Stimulated activated CD4-positive, alpha-beta T cell treated with anti-CD3 and anti-CD28 coated beads, TNF-alpha, amount 100 ng/mL, for 48 hours (primary cell): ENCODE measurements around the gene WDR75.
"Not testable (repeated sequence)": the region's sequence is repeated elsewhere in the genome, so short reads cannot be mapped to it uniquely, and the experiment has no call there.

ENCODE experiments used
- DNase-seq, 3 donors: peaks; one replicate each; pipeline ENCODE4 v3.0.0-alpha.2; 2020; ENCODE audit warnings: low read depth in 3 of 3

WDR75 gene

GRCh38 chr2:189441709-189442074 lies 418 bp downstream of the WDR75 start:
- DNase-seq: no peak

- no peak for DNase-seq
Measured at GRCh38 chr2:189442468-189442867, 1.2 kb downstream of the WDR75 start.

- no peak for DNase-seq
Measured at GRCh38 chr2:189444322-189444721, 3.0 kb downstream of the WDR75 start.

- DNase-seq: no peak
Measured at GRCh38 chr2:189446780-189447179, 5.5 kb downstream of the WDR75 start.

GRCh38 chr2:189454009-189454408 lies 12.7 kb downstream of the WDR75 start:
- DNase-seq: no peak

- no peak for DNase-seq
Measured at GRCh38 chr2:189465076-189465475, 23.8 kb downstream of the WDR75 start.

GRCh38 chr2:189465478-189465877 lies 24.2 kb downstream of the WDR75 start:
- DNase-seq: no peak

- no peak for DNase-seq
Measured at GRCh38 chr2:189466046-189466445, 24.8 kb downstream of the WDR75 start.

- no peak for DNase-seq
Measured at GRCh38 chr2:189466656-189467055, 25.4 kb downstream of the WDR75 start.

GRCh38 chr2:189467160-189467559 lies 25.9 kb downstream of the WDR75 start:
- no peak for DNase-seq

- DNase-seq: no peak
Measured at GRCh38 chr2:189467593-189467992, 26.3 kb downstream of the WDR75 start.

GRCh38 chr2:189474526-189474925 lies 33.3 kb downstream of the WDR75 start:
- no peak for DNase-seq

GRCh38 chr2:189477756-189478155 lies 36.5 kb downstream of the WDR75 start:
- no peak for DNase-seq

GRCh38 chr2:189478289-189478688 lies 37.0 kb downstream of the WDR75 start:
- DNase-seq: not testable (repeated sequence)

- no peak for DNase-seq
Measured at GRCh38 chr2:189481071-189481470, 39.8 kb downstream of the WDR75 start.

GRCh38 chr2:189483571-189483970 lies 42.3 kb downstream of the WDR75 start:
- no peak for DNase-seq

- no peak for DNase-seq
Measured at GRCh38 chr2:189483980-189484740, 42.9 kb downstream of the WDR75 start.

GRCh38 chr2:189485146-189485545 lies 43.9 kb downstream of the WDR75 start:
- DNase-seq: no peak

- no peak for DNase-seq
Measured at GRCh38 chr2:189486237-189486770, 45.0 kb downstream of the WDR75 start.

GRCh38 chr2:189487283-189488007 lies 46.2 kb downstream of the WDR75 start:
- DNase-seq: no peak

- DNase-seq: no peak
Measured at GRCh38 chr2:189488008-189488310, 46.7 kb downstream of the WDR75 start.

GRCh38 chr2:189492451-189492850 lies 51.2 kb downstream of the WDR75 start:
- no peak for DNase-seq

- no peak for DNase-seq
Measured at GRCh38 chr2:189498205-189498604, 56.9 kb downstream of the WDR75 start.
